Mucosa of stomach (tissue), 1 donor: ENCODE results near the gene FLT3LG.

Experiments used
- H3K27me3 ChIP-seq: one replicate; pipeline ENCODE4 v1.7.0; 2013; ENCODE audit warnings: mild to moderate bottlenecking, low read length; ENCODE audit not compliant: control insufficient read depth, insufficient read depth
- H3K36me3 ChIP-seq: one replicate; pipeline ENCODE4 v1.7.0; 2013; ENCODE audit warnings: low read length; ENCODE audit not compliant: control insufficient read depth, insufficient read depth
- H3K4me1 ChIP-seq: one replicate; pipeline ENCODE4 v1.7.0; 2013; ENCODE audit warnings: mild to moderate bottlenecking, low read length; ENCODE audit not compliant: control insufficient read depth, insufficient read depth
- H3K4me3 ChIP-seq: one replicate; pipeline ENCODE4 v1.7.0; 2013; ENCODE audit warnings: low read length
- H3K9ac ChIP-seq: one replicate; pipeline ENCODE4 v1.7.0; 2013; ENCODE audit warnings: mild to moderate bottlenecking, low read length, moderate library complexity
- H3K9me3 ChIP-seq: one replicate; pipeline ENCODE4 v1.7.0; 2013; ENCODE audit warnings: mild to moderate bottlenecking, low read length, moderate library complexity; ENCODE audit not compliant: control insufficient read depth
- donor health status: Pancreatic carcinoma.

Gene FLT3LG

DNA sequence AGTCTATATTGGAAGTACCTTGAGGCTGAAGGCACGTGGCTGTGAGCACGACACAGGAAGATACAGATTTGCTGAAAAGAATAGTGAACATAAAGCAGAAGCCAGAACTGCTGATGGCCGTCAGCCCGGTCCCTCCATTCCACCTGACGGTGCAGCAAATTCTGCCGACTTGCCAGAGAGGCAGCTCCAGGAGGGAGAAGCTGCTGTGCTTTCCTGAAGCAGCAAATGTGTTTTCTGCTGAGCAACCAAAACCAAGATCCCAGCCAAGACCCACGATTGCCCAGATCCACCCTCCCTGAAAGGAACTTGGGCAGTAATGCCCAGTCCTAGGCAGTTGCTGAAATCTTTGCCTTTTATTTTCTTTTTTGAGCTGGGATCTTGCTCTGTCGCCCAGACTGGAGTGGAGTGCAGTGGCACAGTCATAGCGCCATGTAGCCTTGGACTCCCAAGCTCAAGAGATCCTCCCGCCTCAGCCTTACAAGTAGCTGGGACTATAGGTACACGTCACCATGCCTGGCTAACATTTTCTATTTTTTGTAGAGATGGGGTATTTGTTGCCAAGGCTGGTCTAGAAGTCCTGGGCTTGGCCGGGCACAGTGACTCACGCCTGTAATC lies 46.8 kb downstream of the FLT3LG start:
- H3K9ac ChIP-seq = no peak overlapping the region
- H3K27me3 ChIP-seq = no peaks in the 10 kb centered on the region
- no peak overlapping the region for H3K4me3 ChIP-seq
- H3K9me3 ChIP-seq = no peaks in the 10 kb centered on the region
- no peaks in the 10 kb centered on the region for H3K4me1 ChIP-seq
- H3K36me3 ChIP-seq = no peaks in the 10 kb centered on the region

- Histone ChIP-seq H3K36me3 (no peaks in the 10 kb centered on the region), H3K9me3 (no peaks in the 10 kb centered on the region), H3K4me1 (peaks cover 4% of the 10 kb centered on the region), H3K4me3 (no peak overlapping the region), H3K27me3 (no peaks in the 10 kb centered on the region), H3K9ac (no peak overlapping the region)
Measured at GRCh38 chr19:49524812-49525455, 50.9 kb downstream of the FLT3LG start.

- Histone ChIP-seq H3K4me1 (peaks cover 7% of the 10 kb centered on the region), H3K4me3 (no peak overlapping the region), H3K9ac (peak overlapping the region; percentile 47), H3K9me3 (no peaks in the 10 kb centered on the region), H3K36me3 (no peaks in the 10 kb centered on the region), H3K27me3 (no peaks in the 10 kb centered on the region)
Measured at GRCh38 chr19:49528211-49528771, 54.3 kb downstream of the FLT3LG start.

GRCh38 chr19:49530708-49531107 lies 56.7 kb downstream of the FLT3LG start:
- H3K36me3 ChIP-seq = no peaks in the 10 kb centered on the region
- H3K9ac ChIP-seq = no peak overlapping the region
- H3K4me1 ChIP-seq = peaks cover 10% of the 10 kb centered on the region
- H3K27me3 ChIP-seq = no peaks in the 10 kb centered on the region
- H3K9me3 ChIP-seq = no peaks in the 10 kb centered on the region
- no peak overlapping the region for H3K4me3 ChIP-seq

DNA sequence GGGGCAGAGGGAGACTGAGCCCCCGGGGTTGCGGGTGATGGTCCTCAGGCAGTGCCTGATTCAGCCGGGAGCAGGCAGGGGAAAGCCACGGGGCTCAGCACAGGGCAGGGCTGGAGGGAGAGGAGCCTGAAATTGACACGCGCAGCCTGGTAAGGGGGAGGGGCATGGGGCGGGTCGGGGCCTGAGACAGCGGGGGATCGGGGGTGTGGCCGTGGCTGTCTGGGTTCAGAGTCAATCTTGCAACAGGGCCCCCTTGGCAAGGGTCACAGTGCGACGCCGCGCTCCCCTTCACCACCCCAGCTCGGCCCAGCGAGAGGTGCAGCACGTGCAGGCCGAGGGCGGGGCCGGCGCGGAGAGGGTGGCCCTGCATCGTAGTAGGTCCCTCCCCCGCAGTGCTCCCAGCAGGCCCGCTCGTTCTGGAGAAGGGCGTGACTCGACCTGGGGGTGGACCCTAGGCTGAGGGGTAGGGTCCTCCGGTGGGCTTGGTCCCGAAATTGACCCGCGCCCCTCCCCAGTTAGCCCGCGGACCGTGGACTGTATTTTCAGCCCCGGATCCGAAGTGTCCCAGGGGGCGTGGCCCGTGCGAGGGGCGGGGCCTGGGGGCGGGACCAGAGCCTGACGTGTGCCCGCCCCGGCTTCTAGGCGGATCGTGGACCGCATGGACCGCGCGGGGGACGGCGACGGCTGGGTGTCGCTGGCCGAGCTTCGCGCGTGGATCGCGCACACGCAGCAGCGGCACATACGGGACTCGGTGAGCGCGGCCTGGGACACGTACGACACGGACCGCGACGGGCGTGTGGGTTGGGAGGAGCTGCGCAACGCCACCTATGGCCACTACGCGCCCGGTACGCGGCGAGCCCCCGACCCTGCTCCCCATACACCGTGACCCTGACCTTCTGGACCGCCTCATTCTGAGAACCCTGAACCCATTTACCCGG lies 59.8 kb downstream of the FLT3LG start:
- Histone ChIP-seq H3K4me1 (peaks cover 6% of the 10 kb centered on the region), H3K36me3 (no peaks in the 10 kb centered on the region), H3K27me3 (no peaks in the 10 kb centered on the region), H3K9ac (no peak overlapping the region), H3K9me3 (no peaks in the 10 kb centered on the region), H3K4me3 (peak overlapping the region; percentile 19)

GRCh38 chr19:49534632-49535385 lies 60.8 kb downstream of the FLT3LG start:
- no peak overlapping the region for H3K9ac ChIP-seq
- H3K27me3 ChIP-seq = no peaks in the 10 kb centered on the region
- no peaks in the 10 kb centered on the region for H3K9me3 ChIP-seq
- peaks cover 6% of the 10 kb centered on the region for H3K4me1 ChIP-seq
- H3K4me3 ChIP-seq = no peak overlapping the region
- H3K36me3 ChIP-seq = no peaks in the 10 kb centered on the region
